T-helper 2 cell treated with Interferon-gamma antibody and Interleukin-4, amounts not matched to agents 100 ng/mL and 5 ng/mL, for 36 hours (primary cell): ENCODE results near the gene PRUNE1. TPM values are rescaled to one million over a fixed set of nuclear protein-coding genes. Genes with fewer than 3 reads are reported as not detected.

Experiments used
- intact Hi-C: fragments of 100-400 bp; cut with micrococcal nuclease; formaldehyde crosslinking; loops from one replicate; pipeline ENCODE4 v1.15.1; 2023
- total RNA-seq: library from RNA; stranded (reverse); gene quantifications from 2 replicates; pipeline ENCODE4 v1.2.3, GENCODE V29; 2022

Gene PRUNE1
- total RNA-seq, 1 donor from 2014 or later: 16.6 TPM

DNA sequence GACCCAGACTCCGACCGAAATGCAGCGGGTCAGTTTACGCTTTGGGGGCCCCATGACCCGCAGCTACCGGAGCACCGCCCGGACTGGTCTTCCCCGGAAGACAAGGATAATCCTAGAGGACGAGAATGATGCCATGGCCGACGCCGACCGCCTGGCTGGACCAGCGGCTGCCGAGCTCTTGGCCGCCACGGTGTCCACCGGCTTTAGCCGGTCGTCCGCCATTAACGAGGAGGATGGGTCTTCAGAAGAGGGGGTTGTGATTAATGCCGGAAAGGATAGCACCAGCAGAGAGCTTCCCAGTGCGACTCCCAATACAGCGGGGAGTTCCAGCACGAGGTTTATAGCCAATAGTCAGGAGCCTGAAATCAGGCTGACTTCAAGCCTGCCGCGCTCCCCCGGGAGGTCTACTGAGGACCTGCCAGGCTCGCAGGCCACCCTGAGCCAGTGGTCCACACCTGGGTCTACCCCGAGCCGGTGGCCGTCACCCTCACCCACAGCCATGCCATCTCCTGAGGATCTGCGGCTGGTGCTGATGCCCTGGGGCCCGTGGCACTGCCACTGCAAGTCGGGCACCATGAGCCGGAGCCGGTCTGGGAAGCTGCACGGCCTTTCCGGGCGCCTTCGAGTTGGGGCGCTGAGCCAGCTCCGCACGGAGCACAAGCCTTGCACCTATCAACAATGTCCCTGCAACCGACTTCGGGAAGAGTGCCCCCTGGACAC lies 39.8 kb downstream of the PRUNE1 start:
- intact Hi-C loops: loop anchor here (1.0 to 2.0 kb wide), 2 partner anchors 8 to 23 kb away; no protein-coding TSS in a partner anchor

DNA sequence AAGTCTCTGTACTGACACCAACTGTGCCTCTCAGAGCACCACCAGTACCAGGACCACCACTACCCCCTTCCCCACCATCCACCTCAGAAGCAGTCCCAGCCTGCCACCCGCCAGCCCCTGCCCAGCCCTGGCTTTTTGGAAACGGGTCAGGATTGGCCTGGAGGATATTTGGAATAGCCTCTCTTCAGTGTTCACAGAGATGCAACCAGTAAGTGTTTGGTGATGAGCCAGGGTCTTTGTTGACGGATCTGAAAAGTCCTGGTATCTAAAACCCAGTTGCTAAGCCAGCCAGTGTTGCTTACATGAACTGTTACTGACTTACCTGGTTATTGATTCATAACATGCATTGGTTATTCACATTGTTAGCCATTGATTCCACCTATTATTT lies 40.4 kb downstream of the PRUNE1 start:
- intact Hi-C loops: loop anchor here (1.0 to 2.0 kb wide), 2 partner anchors 8 to 24 kb away; no protein-coding TSS in a partner anchor

DNA sequence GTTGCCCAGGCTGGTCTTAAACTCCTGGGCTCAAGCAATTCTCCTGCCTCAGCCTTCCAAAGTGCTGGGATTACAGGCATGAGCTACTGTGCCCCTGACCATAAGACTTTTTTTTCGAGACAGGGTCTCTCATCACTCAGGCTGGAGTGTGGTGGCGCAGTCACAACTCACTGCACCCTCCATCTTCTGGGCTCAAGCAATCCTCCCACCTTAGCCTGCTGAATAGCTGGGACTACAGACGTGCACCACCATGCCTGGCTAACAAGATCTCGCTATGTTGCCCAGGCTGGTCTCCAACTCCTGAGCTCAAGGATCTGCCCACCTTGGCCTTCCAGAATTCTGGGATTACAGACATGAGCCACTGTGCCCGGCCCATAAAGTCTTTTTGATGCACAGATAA lies 41.2 kb downstream of the PRUNE1 start:
- intact Hi-C loops: loop anchor here (2.0 kb wide), 1 partner anchor 25 kb away; no protein-coding TSS in a partner anchor

DNA sequence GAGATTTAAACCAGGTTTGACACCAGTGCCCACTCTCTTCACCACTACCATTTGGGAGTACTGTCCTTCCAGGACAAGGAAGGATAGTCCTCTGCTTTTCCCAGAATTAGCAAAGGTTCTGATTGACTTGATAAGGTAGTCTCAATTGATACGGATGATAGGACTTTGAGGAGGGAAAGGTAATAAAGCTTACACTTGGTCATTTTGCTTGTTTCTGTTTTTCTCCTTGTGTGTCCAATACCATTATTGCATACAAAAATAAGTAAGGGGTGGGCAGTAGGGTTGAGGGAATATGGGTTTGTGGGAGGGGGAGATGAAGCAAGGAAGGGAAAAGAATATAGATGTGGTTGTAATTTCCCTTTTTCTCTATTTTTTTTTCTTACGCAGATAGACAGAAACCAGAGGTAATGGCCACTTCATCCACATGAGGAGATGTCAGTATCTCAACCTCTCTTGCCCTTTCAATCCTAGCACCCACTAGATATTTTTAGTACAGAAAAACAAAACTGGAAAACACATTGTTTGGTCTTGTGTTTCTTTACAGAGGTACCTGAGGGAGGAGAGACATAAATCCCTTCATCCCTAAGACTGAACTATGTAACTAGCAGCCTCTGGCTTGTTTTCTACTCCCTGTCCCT lies 41.9 kb downstream of the PRUNE1 start:
- intact Hi-C loops: loop anchor here (10.0 kb wide), 1 partner anchor 685 kb away; the partner anchor contains the start of gene RPRD2

DNA sequence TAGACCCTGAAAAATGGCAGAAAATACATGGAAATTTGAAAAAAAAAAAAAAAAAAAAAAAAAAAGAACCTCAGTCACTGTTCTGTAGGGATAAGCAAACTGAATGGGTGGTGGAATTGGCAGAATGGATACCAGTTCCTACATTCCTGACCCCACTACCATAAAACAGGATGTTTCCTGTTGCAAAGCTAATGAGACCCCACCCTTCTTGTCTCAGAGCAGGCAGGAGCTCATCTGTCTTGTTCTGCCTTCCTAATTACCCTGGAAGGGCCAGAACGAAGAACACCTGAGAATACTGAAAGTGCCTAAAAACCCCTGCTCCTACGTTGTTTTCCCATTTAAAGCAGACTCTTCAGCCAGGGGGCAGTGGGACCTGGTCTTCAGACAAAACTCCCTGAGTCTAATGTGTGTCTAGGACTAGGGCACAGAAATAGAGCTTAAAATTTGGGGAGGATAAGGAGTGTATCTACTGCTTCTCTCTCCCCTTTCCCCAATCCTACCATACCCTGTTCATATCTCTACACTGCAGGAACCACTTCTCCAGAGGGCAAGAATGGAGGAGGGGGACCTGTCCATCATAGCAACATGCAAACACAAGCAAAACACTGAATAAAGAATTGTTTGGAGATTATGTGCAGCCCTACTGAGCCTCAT lies 43.2 kb downstream of the PRUNE1 start:
- intact Hi-C loops: loop anchor here (10.0 kb wide), 1 partner anchor 687 kb away; the partner anchor contains the start of gene RPRD2

DNA sequence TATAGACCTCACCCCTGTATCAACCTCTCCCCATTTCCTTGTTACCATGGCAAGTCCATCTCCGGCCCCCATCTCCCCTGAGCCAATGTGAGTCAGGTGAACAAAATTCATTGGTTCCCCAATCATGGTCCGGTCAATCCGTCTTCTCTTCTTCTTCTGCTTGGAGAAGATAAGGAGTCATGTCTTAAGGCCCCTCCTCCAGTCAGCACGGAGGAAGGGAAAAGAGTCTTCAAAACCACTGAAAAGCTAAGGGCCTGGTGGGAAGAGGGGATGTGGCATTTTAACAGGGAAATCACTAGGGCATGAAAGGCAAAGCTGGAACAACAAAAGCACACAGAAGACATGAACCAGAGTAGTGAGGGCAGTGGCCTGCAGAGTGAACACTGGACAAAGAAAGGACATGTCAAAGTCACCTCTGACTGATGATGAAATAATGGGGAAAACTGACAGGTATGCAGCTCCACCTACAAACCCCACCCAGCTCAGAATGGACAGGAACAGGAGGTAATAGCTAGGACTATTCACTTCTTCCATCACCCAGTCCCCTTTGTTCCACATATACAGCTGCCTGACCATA lies 46.8 kb downstream of the PRUNE1 start:
- intact Hi-C loops: loop anchor here (5.0 to 10.0 kb wide), 2 partner anchors 493 to 690 kb away; partner anchors contain the start of gene RPRD2

DNA sequence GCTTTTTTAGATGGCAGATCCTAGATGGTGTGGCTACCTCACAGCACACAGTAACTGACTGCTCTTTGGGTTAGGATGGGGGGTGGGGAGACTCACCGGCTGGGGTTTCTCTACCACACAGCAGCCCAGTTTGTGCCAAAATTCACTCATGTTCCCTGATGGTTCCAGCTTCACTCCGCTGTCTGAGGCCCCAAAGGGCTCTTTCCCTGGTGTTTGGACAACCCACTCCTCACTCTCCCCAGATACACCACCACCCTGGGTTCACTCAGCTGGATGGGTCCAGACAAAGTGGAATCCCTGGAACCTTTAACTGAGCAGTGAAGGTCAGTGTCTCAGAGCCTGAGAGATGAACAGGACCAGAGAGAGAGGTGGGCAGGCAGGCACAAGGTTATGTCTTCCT lies 47.3 kb downstream of the PRUNE1 start:
- intact Hi-C loops: loop anchor here (5.0 to 10.0 kb wide), 2 partner anchors 493 to 691 kb away; partner anchors contain the start of gene RPRD2

DNA sequence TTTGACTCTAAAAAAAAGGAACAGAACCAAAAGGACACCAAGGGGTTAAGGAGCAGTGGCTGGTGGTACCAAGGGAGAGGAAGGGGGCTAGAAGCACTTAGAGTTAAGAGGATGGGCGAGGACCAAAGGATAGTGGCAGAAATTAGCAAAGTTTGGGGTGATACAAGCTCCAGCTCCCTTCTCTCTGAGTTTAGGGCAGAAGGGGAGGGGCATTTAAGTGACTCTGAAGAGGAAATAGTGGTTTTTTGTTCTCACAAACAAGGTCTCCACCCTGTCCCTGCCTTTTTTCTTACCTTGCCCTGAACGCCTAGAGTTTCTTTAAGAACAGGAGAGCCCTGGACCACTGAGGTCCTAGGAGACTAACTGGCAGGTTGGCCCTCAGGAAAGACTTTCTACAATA lies 47.9 kb downstream of the PRUNE1 start:
- intact Hi-C loops: loop anchor here (1.0 to 10.0 kb wide), 3 partner anchors 8 to 691 kb away; partner anchors contain the start of gene RPRD2

DNA sequence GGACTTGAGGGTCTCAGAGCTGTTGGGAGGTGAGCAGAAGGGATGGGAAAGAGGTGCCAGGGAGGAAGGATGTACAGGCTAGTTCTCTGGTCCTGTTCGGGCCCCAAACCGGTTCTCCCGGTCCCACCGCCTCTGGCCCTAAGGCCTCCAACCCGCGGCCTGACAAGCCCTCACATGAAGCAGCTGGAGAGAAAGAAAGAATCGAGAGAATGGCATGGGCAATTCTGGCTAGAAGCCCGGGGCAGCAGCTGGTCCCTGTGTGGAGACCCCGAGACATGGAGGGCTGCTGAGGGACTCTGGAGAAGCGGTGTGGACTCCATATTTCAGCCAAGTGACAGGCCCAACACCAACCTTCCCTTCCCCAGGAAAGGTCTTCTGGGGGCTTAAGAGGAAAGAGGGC lies 50.4 kb downstream of the PRUNE1 start:
- intact Hi-C loops: loop anchor here (1.0 to 10.0 kb wide), 5 partner anchors 12 to 694 kb away; partner anchors contain the start of genes GABPB2, RPRD2 and TNFAIP8L2

DNA sequence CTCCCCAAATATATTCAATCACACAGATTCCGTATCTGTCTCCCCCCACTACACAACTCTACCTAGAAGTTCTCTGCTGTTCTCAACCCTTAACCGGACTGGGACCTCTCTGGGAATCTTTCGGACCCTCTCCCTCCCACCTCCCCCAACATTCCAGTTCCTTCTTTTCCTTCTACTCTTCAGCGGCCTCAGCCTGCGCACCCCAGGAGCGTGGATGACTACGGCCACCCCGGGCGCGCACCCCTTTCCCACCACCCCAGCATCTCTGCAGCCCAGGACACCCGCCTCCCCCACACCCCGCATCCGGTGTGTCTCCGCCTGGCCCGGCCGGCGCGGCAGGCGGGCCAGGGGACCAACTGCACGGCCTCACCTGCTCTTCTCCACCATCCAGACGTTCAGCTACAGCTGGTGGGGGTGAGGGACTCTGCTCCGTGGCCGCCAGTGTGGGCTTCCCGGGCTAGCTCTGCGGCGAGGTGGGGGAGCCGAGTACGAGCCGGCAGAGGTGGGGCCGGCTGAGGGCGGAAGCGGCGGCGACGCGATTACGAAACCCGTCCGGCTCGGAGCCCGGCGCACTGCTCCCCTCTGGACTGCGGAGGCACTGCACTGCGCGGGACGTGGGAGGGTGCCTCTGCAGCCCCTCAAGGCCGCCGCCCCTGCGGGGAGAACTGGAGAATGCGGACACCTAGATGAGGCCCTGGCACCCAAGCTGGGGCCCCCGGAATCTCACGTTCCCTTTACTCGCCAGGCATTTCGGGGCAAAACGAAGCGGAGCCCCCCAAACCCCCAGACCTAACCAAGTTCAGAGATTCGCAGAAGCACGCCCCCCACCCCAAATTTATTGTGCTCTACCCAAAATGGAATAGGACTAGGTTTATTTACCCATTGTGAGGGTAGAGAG lies 51.1 kb downstream of the PRUNE1 start, which contains the start of gene CDC42SE1:
CDC42SE1 (minus strand) TSS at position 514 of the 898 bp plus-strand sequence. CDS start 3,892 bp downstream, outside the sequence.
- intact Hi-C loops: loop anchor here (1.0 to 10.0 kb wide), 5 partner anchors 11 to 695 kb away; partner anchors contain the start of genes GABPB2, RPRD2 and TNFAIP8L2

DNA sequence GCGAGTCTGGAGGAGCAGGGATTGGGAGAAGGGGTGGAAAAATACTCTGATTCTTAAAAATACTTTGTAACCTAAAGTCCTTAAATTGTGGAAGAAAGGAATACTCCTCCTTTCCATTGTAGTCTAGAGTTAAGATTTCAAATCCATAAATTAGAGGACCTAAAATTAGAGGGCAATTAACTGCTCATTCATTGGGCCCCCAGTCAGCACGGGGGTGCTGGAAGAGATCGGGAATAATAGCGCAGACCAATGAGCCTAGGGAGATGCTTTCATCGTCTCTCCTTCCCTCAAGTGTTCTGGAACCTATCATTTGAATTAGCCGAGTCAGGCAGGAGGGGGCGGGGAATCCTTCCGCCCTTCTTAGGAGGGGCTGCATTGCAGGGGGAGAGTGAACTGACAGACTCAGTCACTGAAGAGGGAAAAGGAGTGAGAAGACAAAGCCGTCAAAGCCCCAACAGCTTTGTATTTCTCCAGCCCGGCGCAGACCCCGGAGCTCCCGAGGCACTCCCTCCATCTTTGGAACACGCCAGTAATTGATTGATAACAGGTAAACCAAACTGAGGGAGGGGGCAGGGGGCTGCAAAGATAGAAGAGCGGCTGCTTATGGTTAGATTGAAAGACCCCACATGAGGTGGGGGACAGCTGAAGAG lies 51.9 kb downstream of the PRUNE1 start, which contains the start of gene MLLT11:
MLLT11 (plus strand) TSS at position 391 of the 650 bp plus-strand sequence. CDS start 6,828 bp downstream, outside the sequence.
- intact Hi-C loops: no loop called here

DNA sequence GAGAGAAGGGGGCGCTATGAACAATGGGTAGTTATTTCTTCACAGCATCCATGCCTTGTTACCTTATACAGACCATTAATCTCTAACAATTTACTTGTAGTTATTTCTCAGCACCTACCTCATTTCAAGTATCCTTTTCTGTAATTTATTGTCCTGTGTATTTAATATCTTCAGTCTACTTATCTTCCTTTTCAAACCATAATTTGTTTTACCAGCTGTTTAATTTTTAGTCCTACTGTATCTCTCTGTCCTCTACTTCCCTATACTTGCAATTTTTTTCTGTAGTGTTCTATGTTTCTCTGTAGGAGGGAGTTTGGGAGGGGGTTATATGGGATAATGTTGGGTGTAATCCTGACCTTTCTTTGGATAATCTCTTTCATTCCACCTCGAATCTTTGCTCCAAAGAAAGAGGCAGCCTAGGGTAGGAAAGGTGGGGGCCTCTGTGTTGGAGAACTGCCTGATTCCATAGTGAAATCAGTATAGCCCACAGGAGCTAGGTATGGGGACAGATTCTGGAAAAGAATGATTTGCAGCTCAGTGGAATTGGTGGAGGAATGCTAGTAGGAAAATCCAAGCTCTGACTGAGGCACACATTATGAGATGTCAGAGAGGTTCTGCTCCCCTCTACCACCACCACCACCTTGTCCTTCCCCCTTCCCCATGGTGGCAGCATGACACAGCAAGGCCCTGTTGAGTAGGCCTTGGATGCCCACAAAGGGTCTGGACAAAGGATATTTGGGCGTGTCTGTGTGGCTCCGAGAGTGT lies 52.6 kb downstream of the PRUNE1 start:
- intact Hi-C loops: no loop called here

DNA sequence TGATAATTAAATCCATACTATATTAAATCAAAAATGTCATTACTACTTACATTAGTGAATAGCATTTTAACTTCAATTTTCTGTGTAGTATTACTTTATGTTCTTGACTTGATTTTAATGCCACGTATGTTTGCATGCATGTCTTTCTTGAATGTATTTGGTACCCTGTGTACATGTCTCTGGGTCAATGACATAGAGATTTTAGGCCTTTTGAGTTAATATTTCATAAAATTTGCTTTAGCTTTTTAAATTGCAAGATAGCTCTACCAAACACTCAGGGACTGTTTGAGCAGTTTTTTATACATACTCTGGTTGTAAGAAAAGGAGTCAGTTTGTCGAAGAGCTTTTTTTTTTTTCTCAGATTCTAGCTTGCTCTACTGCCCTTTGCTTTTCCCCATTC lies 53.5 kb downstream of the PRUNE1 start:
- intact Hi-C loops: no loop called here

DNA sequence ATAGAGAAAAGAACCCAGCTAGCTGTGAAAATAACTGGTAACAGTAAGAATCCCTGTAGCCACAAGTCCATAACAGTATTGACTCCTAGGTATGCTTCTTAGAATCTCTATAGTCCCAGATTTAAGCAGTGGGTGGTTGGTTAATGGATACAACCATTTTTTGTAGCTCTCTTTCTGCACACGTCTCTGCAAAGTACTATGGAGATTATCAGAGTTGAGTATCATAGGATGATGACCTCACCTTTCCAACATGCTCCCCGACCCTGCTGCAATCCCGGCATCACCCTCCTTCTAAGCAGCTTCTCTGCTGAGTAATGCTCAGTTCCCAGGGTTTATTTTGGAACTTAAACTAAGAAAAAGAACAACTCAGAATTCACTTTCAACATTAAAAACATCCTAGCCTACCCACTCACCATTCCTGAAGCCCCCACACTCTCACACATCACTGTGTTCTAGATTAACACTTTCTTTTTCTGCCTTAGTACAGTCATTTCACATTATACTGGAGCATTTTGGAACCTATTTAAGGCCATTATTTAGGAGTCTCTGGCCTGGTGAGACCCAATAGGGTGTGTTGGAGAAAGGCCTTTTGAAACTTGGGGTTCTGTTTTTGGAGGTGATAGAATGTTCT lies 54.6 kb downstream of the PRUNE1 start:
- intact Hi-C loops: no loop called here

DNA sequence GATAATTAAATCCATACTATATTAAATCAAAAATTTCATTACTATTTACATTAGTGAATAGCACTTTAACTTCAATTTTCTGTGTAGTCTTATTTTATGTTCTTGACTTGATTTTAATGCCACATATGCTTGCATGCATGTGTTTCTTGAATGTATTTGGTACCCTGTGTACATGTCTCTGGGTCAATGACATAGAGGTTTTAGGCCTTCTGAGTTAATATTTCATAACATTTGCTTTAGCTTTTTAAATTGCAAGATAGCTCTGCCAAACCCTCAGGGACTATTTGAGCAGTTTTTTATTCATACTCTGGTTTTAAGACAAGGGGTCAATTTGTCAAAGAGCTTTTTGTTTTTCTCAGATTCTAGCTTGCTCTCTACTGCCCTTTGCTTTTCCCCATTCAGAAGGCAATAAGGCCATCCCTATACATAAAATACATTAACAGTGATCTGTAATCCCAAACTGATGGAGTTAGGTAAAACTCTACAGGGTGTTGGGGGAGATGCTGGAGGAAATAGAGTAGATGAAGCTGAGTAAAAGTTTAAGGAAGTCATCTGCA lies 56.9 kb downstream of the PRUNE1 start:
- intact Hi-C loops: no loop called here

DNA sequence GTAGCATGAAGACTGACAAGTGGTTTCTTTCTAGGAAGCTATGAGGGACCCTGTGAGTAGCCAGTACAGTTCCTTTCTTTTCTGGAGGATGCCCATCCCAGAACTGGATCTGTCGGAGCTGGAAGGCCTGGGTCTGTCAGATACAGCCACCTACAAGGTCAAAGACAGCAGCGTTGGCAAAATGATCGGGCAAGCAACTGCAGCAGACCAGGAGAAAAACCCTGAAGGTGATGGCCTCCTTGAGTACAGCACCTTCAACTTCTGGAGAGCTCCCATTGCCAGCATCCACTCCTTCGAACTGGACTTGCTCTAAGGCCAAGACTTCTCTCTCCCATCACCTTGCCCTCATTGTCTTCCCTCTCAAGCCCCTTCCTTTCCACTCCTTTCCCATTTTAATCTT lies 58.9 kb downstream of the PRUNE1 start:
- intact Hi-C loops: no loop called here

DNA sequence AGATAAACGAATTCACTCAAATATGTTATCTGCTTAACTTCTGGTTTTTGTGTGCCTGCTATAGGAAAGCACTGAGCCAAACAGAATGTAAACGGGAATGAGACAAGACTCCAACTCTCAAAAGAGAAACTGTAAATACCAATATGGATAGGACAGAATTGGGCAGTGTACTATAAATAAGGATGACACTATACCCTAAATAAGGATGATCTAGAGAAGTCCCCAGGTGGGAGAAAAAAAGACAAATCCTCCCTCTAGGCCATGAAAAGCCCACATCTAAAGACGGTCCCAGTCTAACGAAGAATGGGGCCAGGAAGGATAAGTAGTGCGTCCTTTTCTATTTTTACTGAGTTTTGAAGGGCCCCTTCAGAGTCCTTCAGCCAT lies 60.8 kb downstream of the PRUNE1 start:
- intact Hi-C loops: no loop called here
